Stimulated activated CD8-positive, alpha-beta memory T cell treated with anti-CD3 and anti-CD28 coated beads, Interleukin-4, amount 100 ng/mL, for 4 hours (primary cell): ENCODE data around the gene PYGM.

Experiments used
- DNase-seq, 2 donors: peaks; one replicate each; pipeline ENCODE4 v3.0.0-alpha.2; 2020; ENCODE audit warnings: low read depth in 2 of 2, low spot score in 1 of 2

Gene PYGM

GRCh38 chr11:64791781-64792291 lies 32.1 kb upstream of the PYGM start:
- no peak for DNase-seq

- DNase-seq, result no peak
These were observed 30.7 kb upstream of the PYGM start for GRCh38 chr11:64790205-64791095.

- no peak for DNase-seq
These were observed 29.8 kb upstream of the PYGM start for GRCh38 chr11:64789331-64790204.

- no peak for DNase-seq
These were observed 28.8 kb upstream of the PYGM start for GRCh38 chr11:64788321-64789215.

- peak in 1 of 2 donors; percentile 31 for DNase-seq
These were observed 27.9 kb upstream of the PYGM start for GRCh38 chr11:64787526-64788320.

GRCh38 chr11:64786308-64786707 lies 26.5 kb upstream of the PYGM start:
- no peak for DNase-seq

- no peak for DNase-seq
These were observed 25.2 kb upstream of the PYGM start for GRCh38 chr11:64784813-64785581.

GRCh38 chr11:64778473-64779298 lies 18.9 kb upstream of the PYGM start, which contains the start of gene SF1:
Gene SF1 (minus strand): TSS chr11:64778542. CDS start chr11:64778392, 150 bp downstream.
- peak; percentile 96 to 98 for DNase-seq

GRCh38 chr11:64778223-64778472 lies 18.4 kb upstream of the PYGM start:
- no peak for DNase-seq

- peak; percentile 42 to 60 for DNase-seq
These were observed 17.9 kb upstream of the PYGM start for GRCh38 chr11:64777449-64778222.

GRCh38 chr11:64776875-64777274 lies 17.1 kb upstream of the PYGM start:
- DNase-seq, result no peak

GRCh38 chr11:64776425-64776824 lies 16.7 kb upstream of the PYGM start:
- DNase-seq, result no peak

GRCh38 chr11:64774144-64774543 lies 14.4 kb upstream of the PYGM start:
- DNase-seq, result no peak

GRCh38 chr11:64772303-64773018 lies 12.7 kb upstream of the PYGM start:
- DNase-seq, result no peak

- DNase-seq, result no peak
These were observed 12.1 kb upstream of the PYGM start for GRCh38 chr11:64771861-64772260.

GRCh38 chr11:64770120-64770519 lies 10.3 kb upstream of the PYGM start:
- no peak for DNase-seq

- DNase-seq, result no peak
These were observed 9.5 kb upstream of the PYGM start for GRCh38 chr11:64769283-64769682.
